Activated CD4-positive, alpha-beta T cell treated with anti-CD3 and anti-CD28 coated beads for 24 hours (primary cell): ENCODE data around the gene PRKCB.
"Not testable (repeated sequence)": the region's sequence is repeated elsewhere in the genome, so short reads cannot be mapped to it uniquely, and the experiment has no call there.

Experiments used
- DNase-seq, 2 donors: peaks; one replicate each; pipeline ENCODE4 v3.0.0-alpha.2; 2020; ENCODE audit warnings: low read depth in 2 of 2

Gene PRKCB

GRCh38 chr16:24005577-24005976, 169.8 kb downstream of the PRKCB start:
- DNase-seq: no peak

GRCh38 chr16:24007391-24007790, 171.6 kb downstream of the PRKCB start:
- no peak for DNase-seq

- no peak for DNase-seq
Measured at GRCh38 chr16:24007934-24008333, 172.2 kb downstream of the PRKCB start.

GRCh38 chr16:24009098-24009497, 173.3 kb downstream of the PRKCB start:
- DNase-seq: no peak

- no peak for DNase-seq
Measured at GRCh38 chr16:24009955-24010354, 174.2 kb downstream of the PRKCB start.

- peak; percentile 71 to 73 for DNase-seq
Measured at GRCh38 chr16:24010440-24011089, 174.8 kb downstream of the PRKCB start.

- no peak for DNase-seq
Measured at GRCh38 chr16:24011237-24011636, 175.5 kb downstream of the PRKCB start.

GRCh38 chr16:24013054-24013636, 177.4 kb downstream of the PRKCB start:
- DNase-seq: no peak

- DNase-seq: peak; percentile 13 to 35
Measured at GRCh38 chr16:24013864-24014645, 178.3 kb downstream of the PRKCB start.

GRCh38 chr16:24014955-24015354, 179.2 kb downstream of the PRKCB start:
- DNase-seq: not testable (repeated sequence)

GRCh38 chr16:24015923-24016322, 180.1 kb downstream of the PRKCB start:
- no peak for DNase-seq

- DNase-seq: no peak
Measured at GRCh38 chr16:24018485-24018884, 182.7 kb downstream of the PRKCB start.

GRCh38 chr16:24022797-24023196, 187.0 kb downstream of the PRKCB start:
- no peak for DNase-seq

GRCh38 chr16:24023621-24024020, 187.8 kb downstream of the PRKCB start:
- no peak for DNase-seq

GRCh38 chr16:24024971-24025370, 189.2 kb downstream of the PRKCB start:
- DNase-seq: no peak

GRCh38 chr16:24027466-24027865, 191.7 kb downstream of the PRKCB start:
- DNase-seq: no peak

- DNase-seq: not testable (repeated sequence)
Measured at GRCh38 chr16:24029841-24030240, 194.1 kb downstream of the PRKCB start.

- no peak for DNase-seq
Measured at GRCh38 chr16:24035127-24035842, 199.5 kb downstream of the PRKCB start.

GRCh38 chr16:24036038-24036543, 200.3 kb downstream of the PRKCB start:
- DNase-seq: no peak

- peak in 1 of 2 donors; percentile 41 for DNase-seq
Measured at GRCh38 chr16:24036614-24037013, 200.8 kb downstream of the PRKCB start.

GRCh38 chr16:24037335-24037734, 201.6 kb downstream of the PRKCB start:
- no peak for DNase-seq
